Activated naive CD8-positive, alpha-beta T cell treated with anti-CD3 and anti-CD28 coated beads, Interleukin-2, amount 50 U/mL, for 24 hours (primary cell): ENCODE results near the gene PACSIN2.
"Not testable (repeated sequence)": the region's sequence is repeated elsewhere in the genome, so short reads cannot be mapped to it uniquely, and the experiment has no call there.

Experiments
- ATAC-seq: fragments of 150-1000 bp; cut with Tn5 transposase; one replicate; pipeline ENCODE4 v1.10.0; 2021
- DNase-seq: peaks from one replicate; pipeline ENCODE4 v3.0.0; 2021
- H3K27ac Mint-ChIP-seq: one replicate; pipeline ENCODE4 v1.8.0; 2021; ENCODE audit warnings: mild to moderate bottlenecking, mixed read lengths
- H3K27me3 Mint-ChIP-seq: one replicate; pipeline ENCODE4 v1.8.0; 2021; ENCODE audit warnings: mixed read lengths
- H3K36me3 Mint-ChIP-seq: one replicate; pipeline ENCODE4 v1.8.0; 2021; ENCODE audit warnings: low read depth, mixed read lengths
- H3K4me1 Mint-ChIP-seq: one replicate; pipeline ENCODE4 v1.8.0; 2021; ENCODE audit warnings: mixed read lengths
- H3K4me3 Mint-ChIP-seq: one replicate; pipeline ENCODE4 v1.8.0; 2021; ENCODE audit warnings: mild to moderate bottlenecking, moderate library complexity, mixed read lengths
- H3K9me3 Mint-ChIP-seq: one replicate; pipeline ENCODE4 v1.8.0; 2021; ENCODE audit warnings: mixed read lengths

PACSIN2 gene

GRCh38 chr22:42958937-42959336 is 56.0 kb downstream of the PACSIN2 start:
- H3K4me1 Mint-ChIP-seq, result peaks cover 59% of the 10 kb centered on the region
- H3K27me3 Mint-ChIP-seq, result no peaks in the 10 kb centered on the region
- H3K4me3 Mint-ChIP-seq, result peak overlapping the region; percentile 71
- peak overlapping the region; percentile 65 for H3K27ac Mint-ChIP-seq
- no peaks in the 10 kb centered on the region for H3K9me3 Mint-ChIP-seq
- peaks cover 8% of the 10 kb centered on the region for H3K36me3 Mint-ChIP-seq
- DNase-seq (no peak), ATAC-seq (no peak)

GRCh38 chr22:42957958-42958357 is 57.0 kb downstream of the PACSIN2 start:
- H3K36me3 Mint-ChIP-seq, result peaks cover 4% of the 10 kb centered on the region
- peak overlapping the region; percentile 24 for H3K4me3 Mint-ChIP-seq
- peak overlapping the region; percentile 73 for H3K27ac Mint-ChIP-seq
- ATAC-seq (peak; percentile 37), DNase-seq (no peak)
- no peaks in the 10 kb centered on the region for H3K27me3 Mint-ChIP-seq
- no peaks in the 10 kb centered on the region for H3K9me3 Mint-ChIP-seq
- peaks cover 49% of the 10 kb centered on the region for H3K4me1 Mint-ChIP-seq

- Mint-ChIP-seq H3K27me3 (no peaks in the 10 kb centered on the region), H3K27ac (peak overlapping the region; percentile 73), H3K9me3 (no peaks in the 10 kb centered on the region), H3K36me3 (peaks cover 4% of the 10 kb centered on the region), H3K4me3 (no peak overlapping the region), H3K4me1 (peaks cover 46% of the 10 kb centered on the region)
- ATAC-seq, result no peak
- no peak for DNase-seq
Observed at GRCh38 chr22:42957544-42957943, 57.4 kb downstream of the PACSIN2 start.

GRCh38 chr22:42955848-42956247 is 59.1 kb downstream of the PACSIN2 start:
- no peak overlapping the region for H3K27ac Mint-ChIP-seq
- peaks cover 3% of the 10 kb centered on the region for H3K36me3 Mint-ChIP-seq
- no peaks in the 10 kb centered on the region for H3K27me3 Mint-ChIP-seq
- ATAC-seq, result no peak
- no peak overlapping the region for H3K4me3 Mint-ChIP-seq
- peaks cover 36% of the 10 kb centered on the region for H3K4me1 Mint-ChIP-seq
- H3K9me3 Mint-ChIP-seq, result no peaks in the 10 kb centered on the region
- DNase-seq, result no peak

- ATAC-seq (no peak), DNase-seq (no peak)
- Mint-ChIP-seq H3K27ac (no peak overlapping the region), H3K4me1 (peaks cover 30% of the 10 kb centered on the region), H3K27me3 (no peaks in the 10 kb centered on the region), H3K9me3 (no peaks in the 10 kb centered on the region), H3K36me3 (peaks cover 3% of the 10 kb centered on the region), H3K4me3 (no peak overlapping the region)
Observed at GRCh38 chr22:42955087-42955635, 59.8 kb downstream of the PACSIN2 start.

GRCh38 chr22:42953751-42954150 is 61.2 kb downstream of the PACSIN2 start:
- H3K36me3 Mint-ChIP-seq, H3K9me3 Mint-ChIP-seq, ATAC-seq, H3K27me3 Mint-ChIP-seq, H3K27ac Mint-ChIP-seq, H3K4me3 Mint-ChIP-seq, DNase-seq: not testable (repeated sequence)
- H3K4me1 Mint-ChIP-seq, result peaks cover 18% of the 10 kb centered on the region

GRCh38 chr22:42951093-42951710 is 63.7 kb downstream of the PACSIN2 start:
- H3K4me3 Mint-ChIP-seq, result no peak overlapping the region
- no peaks in the 10 kb centered on the region for H3K27me3 Mint-ChIP-seq
- H3K36me3 Mint-ChIP-seq, result no peaks in the 10 kb centered on the region
- no peaks in the 10 kb centered on the region for H3K9me3 Mint-ChIP-seq
- H3K27ac Mint-ChIP-seq, result no peak overlapping the region
- DNase-seq, result no peak
- peaks cover 30% of the 10 kb centered on the region for H3K4me1 Mint-ChIP-seq
- ATAC-seq, result no peak

GRCh38 chr22:42950281-42950680 is 64.7 kb downstream of the PACSIN2 start:
- H3K27me3 Mint-ChIP-seq, result no peaks in the 10 kb centered on the region
- peaks cover 1% of the 10 kb centered on the region for H3K36me3 Mint-ChIP-seq
- no peak overlapping the region for H3K4me3 Mint-ChIP-seq
- ATAC-seq (no peak), DNase-seq (no peak)
- H3K9me3 Mint-ChIP-seq, result no peaks in the 10 kb centered on the region
- no peak overlapping the region for H3K27ac Mint-ChIP-seq
- H3K4me1 Mint-ChIP-seq, result peaks cover 39% of the 10 kb centered on the region

- Mint-ChIP-seq H3K27ac (no peak overlapping the region), H3K36me3 (peaks cover 2% of the 10 kb centered on the region), H3K4me1 (peaks cover 42% of the 10 kb centered on the region), H3K4me3 (no peak overlapping the region), H3K27me3 (no peaks in the 10 kb centered on the region), H3K9me3 (no peaks in the 10 kb centered on the region)
- ATAC-seq (no peak), DNase-seq (no peak)
Observed at GRCh38 chr22:42949159-42949558, 65.8 kb downstream of the PACSIN2 start.

- no peak overlapping the region for H3K4me3 Mint-ChIP-seq
- ATAC-seq (no peak), DNase-seq (no peak)
- no peaks in the 10 kb centered on the region for H3K27me3 Mint-ChIP-seq
- H3K4me1 Mint-ChIP-seq, result peaks cover 42% of the 10 kb centered on the region
- no peaks in the 10 kb centered on the region for H3K9me3 Mint-ChIP-seq
- H3K27ac Mint-ChIP-seq, result no peak overlapping the region
- peaks cover 2% of the 10 kb centered on the region for H3K36me3 Mint-ChIP-seq
Observed at GRCh38 chr22:42948294-42948693, 66.7 kb downstream of the PACSIN2 start.

- ATAC-seq (no peak), DNase-seq (no peak)
- H3K27me3 Mint-ChIP-seq, result no peaks in the 10 kb centered on the region
- H3K27ac Mint-ChIP-seq, result no peak overlapping the region
- no peak overlapping the region for H3K4me3 Mint-ChIP-seq
- peaks cover 42% of the 10 kb centered on the region for H3K4me1 Mint-ChIP-seq
- H3K9me3 Mint-ChIP-seq, result no peaks in the 10 kb centered on the region
- H3K36me3 Mint-ChIP-seq, result peaks cover 2% of the 10 kb centered on the region
Observed at GRCh38 chr22:42947211-42947990, 67.5 kb downstream of the PACSIN2 start.

GRCh38 chr22:42946546-42947198 is 68.3 kb downstream of the PACSIN2 start:
- no peak for DNase-seq
- Mint-ChIP-seq H3K27me3 (no peaks in the 10 kb centered on the region), H3K4me1 (peaks cover 42% of the 10 kb centered on the region), H3K36me3 (peaks cover 2% of the 10 kb centered on the region), H3K27ac (no peak overlapping the region), H3K9me3 (no peaks in the 10 kb centered on the region), H3K4me3 (no peak overlapping the region)
- ATAC-seq, result no peak

GRCh38 chr22:42945736-42946135 is 69.2 kb downstream of the PACSIN2 start:
- ATAC-seq (peak; percentile 43), DNase-seq (no peak)
- peaks cover 2% of the 10 kb centered on the region for H3K36me3 Mint-ChIP-seq
- H3K4me1 Mint-ChIP-seq, result peaks cover 44% of the 10 kb centered on the region
- no peak overlapping the region for H3K4me3 Mint-ChIP-seq
- no peaks in the 10 kb centered on the region for H3K9me3 Mint-ChIP-seq
- peak overlapping the region; percentile 47 for H3K27ac Mint-ChIP-seq
- no peaks in the 10 kb centered on the region for H3K27me3 Mint-ChIP-seq

- no peaks in the 10 kb centered on the region for H3K27me3 Mint-ChIP-seq
- no peak overlapping the region for H3K27ac Mint-ChIP-seq
- no peak overlapping the region for H3K4me3 Mint-ChIP-seq
- DNase-seq, result no peak
- peaks cover 2% of the 10 kb centered on the region for H3K36me3 Mint-ChIP-seq
- ATAC-seq, result peak; percentile 44
- peaks cover 50% of the 10 kb centered on the region for H3K4me1 Mint-ChIP-seq
- no peaks in the 10 kb centered on the region for H3K9me3 Mint-ChIP-seq
Observed at GRCh38 chr22:42945027-42945426, 69.9 kb downstream of the PACSIN2 start.

- no peak for ATAC-seq
- peaks cover 56% of the 10 kb centered on the region for H3K4me1 Mint-ChIP-seq
Observed at GRCh38 chr22:42944409-42944808, 70.5 kb downstream of the PACSIN2 start.

More at GRCh38 chr22:42944409-42944808, 70.5 kb downstream of the PACSIN2 start:
- Mint-ChIP-seq H3K27me3 (no peaks in the 10 kb centered on the region), H3K36me3 (peaks cover 2% of the 10 kb centered on the region), H3K9me3 (no peaks in the 10 kb centered on the region), H3K27ac (no peak overlapping the region), H3K4me3 (no peak overlapping the region)
- no peak for DNase-seq
